ENCODE measurements around the gene GPER1. TPM values are rescaled to one million over a fixed set of nuclear protein-coding genes. Genes with fewer than 3 reads are reported as not detected.

Gene GPER1
- total and polyA plus RNA-seq, 2 experiments from 2014 or later, result 0.89 TPM; not detected in 1

DNA sequence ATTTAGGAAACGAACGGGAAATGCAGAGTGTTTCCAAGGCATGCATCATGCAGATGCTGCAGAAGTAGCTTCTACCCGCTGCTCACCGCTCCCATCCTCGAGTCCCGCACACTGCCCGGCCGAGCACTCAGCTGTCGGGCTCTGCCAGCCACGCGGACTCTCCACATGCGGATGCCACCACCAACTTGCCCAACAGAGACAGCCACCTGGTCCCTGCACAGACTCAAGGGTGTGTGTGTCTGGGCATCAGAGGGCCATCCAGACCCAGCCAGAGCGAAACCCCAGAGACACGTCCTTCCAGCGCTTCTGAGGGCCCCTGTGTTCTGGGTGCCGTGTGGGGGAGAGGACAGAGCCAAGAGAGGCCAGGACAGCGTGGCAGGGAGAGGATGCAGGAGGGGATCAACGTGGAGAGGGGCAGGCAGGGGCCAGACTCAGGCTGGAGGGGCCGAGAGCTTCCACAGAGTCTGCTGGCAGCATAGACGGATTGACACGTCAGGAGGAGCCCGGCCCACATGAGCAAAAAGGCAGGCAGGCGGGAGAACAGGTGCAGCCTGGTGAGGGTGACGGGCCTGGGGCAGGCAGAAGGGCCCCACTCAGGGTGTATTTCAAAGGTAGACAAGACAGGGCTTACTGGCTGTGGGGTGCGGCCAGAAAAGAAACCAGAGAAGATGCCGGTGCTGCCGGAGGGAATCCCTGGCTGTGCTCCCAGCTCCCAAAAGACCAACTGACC, 18.3 kb downstream of the GPER1 start:
- no peaks in the 10 kb centered on the region for H3K4me1 ChIP-seq (ENCODE audit: insufficient read depth)
- Mint-ChIP-seq H3K27me3 (ENCODE audit: insufficient read depth, low read depth, poor library complexity) (peaks cover 4% of the 10 kb centered on the region), H3K4me3 (no peak overlapping the region), H3K36me3 (ENCODE audit: low read depth) (no peaks in the 10 kb centered on the region; the same call in 2 of the 3 replicates), H3K27ac (no peak overlapping the region), H3K9me3 (no peaks in the 10 kb centered on the region), H3K4me1 (no peaks in the 10 kb centered on the region; the same call in 2 of the 3 replicates)
- ATAC-seq (no peak), DNase-seq (ENCODE audit: low spot score) (no peak)
- no peak overlapping the region for H3K4me3 ChIP-seq
- H3K27ac ChIP-seq (ENCODE audit: low read depth), result no peak overlapping the region
- H2AFZ ChIP-seq, result no peak overlapping the region
- no peaks in the 10 kb centered on the region for H3K9me2 ChIP-seq (ENCODE audit: insufficient read depth)
- no peaks in the 10 kb centered on the region for H3K27me3 ChIP-seq (ENCODE audit: insufficient read depth)
- TF ChIP-seq ZNF114 (CRISPR knock-in tag; IDR thresholded peaks at IDR 0.05), result no peak
- no peak for TF ChIP-seq JUNB (IDR thresholded peaks at IDR 0.05; ENCODE audit: unreplicated experiment)
- no peak for TF ChIP-seq REST (IDR thresholded peaks at IDR 0.05; ENCODE audit: unreplicated experiment)
- H3K4me2 ChIP-seq, result no peak overlapping the region
- peaks cover 58% of the 10 kb centered on the region for H3K79me2 ChIP-seq (replicated peaks; ENCODE audit: insufficient read depth)
- H3F3A ChIP-seq (replicated peaks; ENCODE audit: low read depth), result no peaks in the 10 kb centered on the region
- H3K36me3 ChIP-seq (ENCODE audit: insufficient read depth), result no peaks in the 10 kb centered on the region
- no peaks in the 10 kb centered on the region; the same call in none of the 2 replicates for H4K20me1 ChIP-seq (replicated peaks; ENCODE audit: insufficient read depth)

- ATAC-seq, result no peak
- no peak overlapping the region for H3K27ac Mint-ChIP-seq
- TF ChIP-seq, protein P1, sequence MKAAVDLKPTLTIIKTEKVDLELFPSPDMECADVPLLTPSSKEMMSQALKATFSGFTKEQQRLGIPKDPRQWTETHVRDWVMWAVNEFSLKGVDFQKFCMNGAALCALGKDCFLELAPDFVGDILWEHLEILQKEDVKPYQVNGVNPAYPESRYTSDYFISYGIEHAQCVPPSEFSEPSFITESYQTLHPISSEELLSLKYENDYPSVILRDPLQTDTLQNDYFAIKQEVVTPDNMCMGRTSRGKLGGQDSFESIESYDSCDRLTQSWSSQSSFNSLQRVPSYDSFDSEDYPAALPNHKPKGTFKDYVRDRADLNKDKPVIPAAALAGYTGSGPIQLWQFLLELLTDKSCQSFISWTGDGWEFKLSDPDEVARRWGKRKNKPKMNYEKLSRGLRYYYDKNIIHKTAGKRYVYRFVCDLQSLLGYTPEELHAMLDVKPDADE (IDR thresholded peaks at IDR 0.05), result no peak
- TF ChIP-seq POLR2AphosphoS5 (IDR thresholded peaks at IDR 0.05; ENCODE audit: low read depth), result no peak
- no peak for TF ChIP-seq ZNF331 (CRISPR knock-in tag; IDR thresholded peaks at IDR 0.05; ENCODE audit: low read depth)
- no peak for TF ChIP-seq ZNF114 (CRISPR knock-in tag; IDR thresholded peaks at IDR 0.05)
- TF ChIP-seq EZH2 (IDR thresholded peaks at IDR 0.05; ENCODE audit: low read depth, unreplicated experiment), result no peak
- no peak for TF ChIP-seq EZH2phosphoT487 (IDR thresholded peaks at IDR 0.05; ENCODE audit: unreplicated experiment)
- TF ChIP-seq JUNB (IDR thresholded peaks at IDR 0.05; ENCODE audit: unreplicated experiment), result no peak
- no peak for TF ChIP-seq ZNF462 (CRISPR knock-in tag; IDR thresholded peaks at IDR 0.05)
Observed at GRCh38 chr7:1106793-1107421, 19.0 kb downstream of the GPER1 start.

More at GRCh38 chr7:1106793-1107421, 19.0 kb downstream of the GPER1 start:
- no peak for DNase-seq (ENCODE audit: low spot score)
- no peak overlapping the region for H2AFZ ChIP-seq
- Mint-ChIP-seq H3K27me3 (ENCODE audit: insufficient read depth, low read depth, poor library complexity) (peaks cover 4% of the 10 kb centered on the region), H3K4me1 (no peaks in the 10 kb centered on the region; the same call in 2 of the 3 replicates), H3K4me3 (no peak overlapping the region), H3K36me3 (ENCODE audit: low read depth) (no peaks in the 10 kb centered on the region; the same call in 2 of the 3 replicates), H3K9me3 (no peaks in the 10 kb centered on the region)
- no peaks in the 10 kb centered on the region for H3F3A ChIP-seq (replicated peaks; ENCODE audit: low read depth)
- no peaks in the 10 kb centered on the region for H3K36me3 ChIP-seq (ENCODE audit: insufficient read depth)
- no peak overlapping the region for H3K4me2 ChIP-seq
- H4K20me1 ChIP-seq (replicated peaks; ENCODE audit: insufficient read depth), result no peaks in the 10 kb centered on the region; the same call in none of the 2 replicates
- H3K4me3 ChIP-seq, result no peak overlapping the region
- H3K9me2 ChIP-seq (ENCODE audit: insufficient read depth), result no peaks in the 10 kb centered on the region
- no peaks in the 10 kb centered on the region for H3K4me1 ChIP-seq (ENCODE audit: insufficient read depth)
- H3K27ac ChIP-seq (ENCODE audit: low read depth), result no peak overlapping the region
- peaks cover 62% of the 10 kb centered on the region for H3K79me2 ChIP-seq (replicated peaks; ENCODE audit: insufficient read depth)
- no peaks in the 10 kb centered on the region for H3K27me3 ChIP-seq (ENCODE audit: insufficient read depth)
